Gastroesophageal sphincter (tissue), 3 donors: ENCODE results near the gene SLC18A3.

Experiments
- CTCF ChIP-seq, 4 experiments: fragments of 200-600 bp in 2 of 4; fragments of 450-650 bp in 2 of 4; sonication (generic) in 1 of 4; IDR thresholded peaks; one replicate each; pipeline ENCODE4 v1.5.1; 2017 to 2019; ENCODE audit warnings: antibody characterized with exemption in 4 of 4, mild to moderate bottlenecking in 2 of 4, moderate library complexity in 2 of 4
- POLR2A ChIP-seq, 2 donors: fragments of 450-650 bp; IDR thresholded peaks; one replicate each; pipeline ENCODE4 v1.6.1; 2017; ENCODE audit warnings: antibody characterized with exemption in 2 of 2, mild to moderate bottlenecking in 2 of 2, moderate library complexity in 1 of 2
- POLR2AphosphoS5 ChIP-seq: sonication (generic); formaldehyde crosslinking; IDR thresholded peaks from one replicate; pipeline ENCODE4 v1.6.1; 2017; ENCODE audit warnings: antibody characterized with exemption

GRCh38 chr10:49611816-49612512 lies 1.9 kb downstream of the SLC18A3 start:
- TF ChIP-seq POLR2AphosphoS5 (no peak), CTCF (IDR thresholded peaks at IDR 0.05) (no peak), POLR2A (IDR thresholded peaks at IDR 0.05) (no peak)
